PFSK-1 (cell line): Measurements from ENCODE around the gene KIRREL2.

Source experiments
- POLR2AphosphoS5 ChIP-seq: IDR thresholded peaks from 2 replicates; pipeline ENCODE4 v1.6.1; 2012; ENCODE audit warnings: low read depth, mild to moderate bottlenecking, control low read depth, low read length, moderate library complexity
- REST ChIP-seq, 2 experiments: IDR thresholded peaks; 2 replicates each; pipeline versions ENCODE4 v1.6.1 to v1.8.0; 2011 to 2012; ENCODE audit warnings: low read depth in 2 of 2, low read length in 2 of 2, control low read depth in 1 of 2, inconsistent platforms in 1 of 2, mild to moderate bottlenecking in 1 of 2, moderate library complexity in 1 of 2; ENCODE audit not compliant: insufficient read depth in 1 of 2

GRCh38 chr19:35811317-35812219 lies 45.1 kb upstream of the KIRREL2 start:
- TF ChIP-seq REST (IDR thresholded peaks at IDR 0.05; ENCODE audit: insufficient read depth in 1 of 2, low read depth in 2 of 2, low read length in 2 of 2) (no peak), POLR2AphosphoS5 (no peak)
